SU-DHL-6 (cell line): ENCODE results near the gene CTLA4.

Source experiments
- EZH2phosphoT487 ChIP-seq: fragments of 200-600 bp; sonication (generic), shearing (Covaris generic); conservative IDR thresholded peaks from 2 replicates; pipeline ENCODE4 v1.6.1; 2018; ENCODE audit warnings: mild to moderate bottlenecking, antibody characterized with exemption, low read length, moderate library complexity, mixed read lengths
- TF ChIP-seq, protein P1 (sequence below): fragments of 200-600 bp; sonication (generic); IDR thresholded peaks from one replicate; pipeline ENCODE4 v1.5.1; 2017; ENCODE audit warnings: antibody characterized with exemption, mild to moderate bottlenecking, low read length, moderate library complexity; ENCODE audit not compliant: insufficient read depth, poor library complexity, severe bottlenecking

DNA sequence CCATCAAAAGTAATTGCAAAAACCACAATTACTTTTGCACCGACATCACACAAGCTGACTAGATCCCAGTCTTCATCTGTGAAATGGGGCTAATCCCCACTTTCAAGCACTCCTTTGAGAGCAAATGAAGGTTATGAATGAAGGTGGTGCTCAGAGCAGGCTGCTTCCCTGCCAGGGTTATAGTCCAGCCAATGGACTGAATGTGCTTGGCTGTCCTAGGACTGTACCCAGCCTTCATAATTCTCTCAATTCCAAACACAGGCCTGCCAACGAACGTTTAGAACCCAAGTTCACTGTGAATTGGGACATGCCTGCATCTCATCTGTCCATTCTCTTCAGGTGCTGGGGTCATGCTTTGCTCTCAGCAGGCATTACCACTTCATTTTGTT is 41.2 kb downstream of the CTLA4 start:
- TF ChIP-seq, protein P1, sequence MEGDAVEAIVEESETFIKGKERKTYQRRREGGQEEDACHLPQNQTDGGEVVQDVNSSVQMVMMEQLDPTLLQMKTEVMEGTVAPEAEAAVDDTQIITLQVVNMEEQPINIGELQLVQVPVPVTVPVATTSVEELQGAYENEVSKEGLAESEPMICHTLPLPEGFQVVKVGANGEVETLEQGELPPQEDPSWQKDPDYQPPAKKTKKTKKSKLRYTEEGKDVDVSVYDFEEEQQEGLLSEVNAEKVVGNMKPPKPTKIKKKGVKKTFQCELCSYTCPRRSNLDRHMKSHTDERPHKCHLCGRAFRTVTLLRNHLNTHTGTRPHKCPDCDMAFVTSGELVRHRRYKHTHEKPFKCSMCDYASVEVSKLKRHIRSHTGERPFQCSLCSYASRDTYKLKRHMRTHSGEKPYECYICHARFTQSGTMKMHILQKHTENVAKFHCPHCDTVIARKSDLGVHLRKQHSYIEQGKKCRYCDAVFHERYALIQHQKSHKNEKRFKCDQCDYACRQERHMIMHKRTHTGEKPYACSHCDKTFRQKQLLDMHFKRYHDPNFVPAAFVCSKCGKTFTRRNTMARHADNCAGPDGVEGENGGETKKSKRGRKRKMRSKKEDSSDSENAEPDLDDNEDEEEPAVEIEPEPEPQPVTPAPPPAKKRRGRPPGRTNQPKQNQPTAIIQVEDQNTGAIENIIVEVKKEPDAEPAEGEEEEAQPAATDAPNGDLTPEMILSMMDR = no peak
- no peak for TF ChIP-seq EZH2phosphoT487
